Fibroblast of lung (primary cell): ENCODE measurements around the gene EVI5.

Source experiments
- CTCF ChIP-seq, 2 donors: IDR thresholded peaks in 1 of 2; conservative IDR thresholded peaks in 1 of 2; 1 replicate in 1 of 2; 2 replicates in 1 of 2; pipeline ENCODE4 v1.5.1; 2011 to 2012; ENCODE audit warnings: low read length in 2 of 2, control low read depth in 1 of 2, inconsistent platforms in 1 of 2, low read depth in 1 of 2, mild to moderate bottlenecking in 1 of 2
- EZH2 ChIP-seq: IDR thresholded peaks from 2 replicates; pipeline ENCODE4 v1.5.1; 2012; ENCODE audit warnings: low read length, control low read depth, mild to moderate bottlenecking; ENCODE audit errors: missing control alignments

GRCh38 chr1:92778376-92778775 is 6.5 kb downstream of the EVI5 start:
- TF ChIP-seq EZH2, result no peak
- no peak for TF ChIP-seq CTCF (conservative IDR thresholded peaks at IDR 0.05 in 1 of 2, IDR thresholded peaks at IDR 0.05 in 1 of 2; ENCODE audit: low read depth in 1 of 2, low read length in 2 of 2)
